Activated naive CD4-positive, alpha-beta T cell treated with anti-CD3 and anti-CD28 coated beads, Interleukin-2, amount 10 ng/mL, durations not matched to agents 7 days and 5 days (primary cell): Measurements from ENCODE around the gene HYAL1.
"Not testable (repeated sequence)": the region's sequence is repeated elsewhere in the genome, so short reads cannot be mapped to it uniquely, and the experiment has no call there.

ENCODE experiments used
- CTCF ChIA-PET: fragments of 350-600 bp; sonication (Branson Sonifier 250); formaldehyde crosslinking; loops from one replicate; lab custom pipeline; 2021; ENCODE audit warnings: antibody characterized with exemption; lab: Charles Lee
- DNase-seq: peaks from one replicate; pipeline ENCODE4 v3.0.0-alpha.2; 2020
- H3K27ac Mint-ChIP-seq: one replicate; pipeline ENCODE4 v1.8.0; 2021; ENCODE audit warnings: mild to moderate bottlenecking, moderate library complexity, mixed read lengths
- H3K27me3 Mint-ChIP-seq: one replicate; pipeline ENCODE4 v1.8.0; 2021; ENCODE audit warnings: mild to moderate bottlenecking, mixed read lengths
- H3K36me3 Mint-ChIP-seq: one replicate; pipeline ENCODE4 v1.8.0; 2021; ENCODE audit warnings: mixed read lengths
- H3K4me1 Mint-ChIP-seq: one replicate; pipeline ENCODE4 v1.8.0; 2021; ENCODE audit warnings: mixed read lengths
- H3K4me3 Mint-ChIP-seq: one replicate; pipeline ENCODE4 v1.8.0; 2021; ENCODE audit warnings: mild to moderate bottlenecking, moderate library complexity, mixed read lengths
- H3K9me3 Mint-ChIP-seq: one replicate; pipeline ENCODE4 v1.8.0; 2021; ENCODE audit warnings: mixed read lengths

Gene HYAL1

GRCh38 chr3:50274371-50275104 lies 28.8 kb downstream of the HYAL1 start:
- peak; percentile 87 for DNase-seq
- Mint-ChIP-seq H3K36me3 (peaks cover 1% of the 10 kb centered on the region), H3K27me3 (peaks cover 90% of the 10 kb centered on the region), H3K4me3 (peak overlapping the region; percentile 53), H3K9me3 (no peaks in the 10 kb centered on the region), H3K4me1 (peaks cover 31% of the 10 kb centered on the region), H3K27ac (peak overlapping the region; percentile 81)
- CTCF ChIA-PET = interaction anchor here (0.7 to 3.0 kb wide), 14 partner anchors 10 to 152 kb away, joined by 3 to 16 read pairs (median 4); partner anchors contain the start of gene GNAT1

- no peak overlapping the region for H3K4me3 Mint-ChIP-seq
- H3K27me3 Mint-ChIP-seq = peaks cover 88% of the 10 kb centered on the region
- H3K27ac Mint-ChIP-seq = no peak overlapping the region
- peaks cover 1% of the 10 kb centered on the region for H3K36me3 Mint-ChIP-seq
- H3K9me3 Mint-ChIP-seq = no peaks in the 10 kb centered on the region
- DNase-seq = no peak
- H3K4me1 Mint-ChIP-seq = peaks cover 31% of the 10 kb centered on the region
- CTCF ChIA-PET = interaction anchor here (3.5 kb wide), 1 partner anchor 79 kb away, joined by 24 read pairs; no protein-coding TSS in a partner anchor
These were observed 29.7 kb downstream of the HYAL1 start for GRCh38 chr3:50273689-50274065.

- Mint-ChIP-seq H3K4me1 (peaks cover 31% of the 10 kb centered on the region), H3K36me3 (peaks cover 1% of the 10 kb centered on the region), H3K9me3 (no peaks in the 10 kb centered on the region), H3K27me3 (peaks cover 88% of the 10 kb centered on the region), H3K27ac (peak overlapping the region; percentile 15), H3K4me3 (peak overlapping the region; percentile 57)
- CTCF ChIA-PET = interaction anchor here (0.9 to 4.2 kb wide), 3 partner anchors 13 to 79 kb away, joined by 3 to 24 read pairs (median 24); no protein-coding TSS in a partner anchor
- DNase-seq = peak; percentile 91
These were observed 30.3 kb downstream of the HYAL1 start for GRCh38 chr3:50272911-50273688.

- not testable (repeated sequence) for H3K4me3 Mint-ChIP-seq, H3K9me3 Mint-ChIP-seq, H3K36me3 Mint-ChIP-seq, DNase-seq, H3K27ac Mint-ChIP-seq
- peaks cover 31% of the 10 kb centered on the region for H3K4me1 Mint-ChIP-seq
- CTCF ChIA-PET = interaction anchor here (0.9 to 4.2 kb wide), 6 partner anchors 12 to 81 kb away, joined by 3 to 24 read pairs (median 9); partner anchors contain the start of gene GNAT1
- peaks cover 88% of the 10 kb centered on the region for H3K27me3 Mint-ChIP-seq
These were observed 30.9 kb downstream of the HYAL1 start for GRCh38 chr3:50272538-50272910.

- Mint-ChIP-seq H3K4me1 (peaks cover 31% of the 10 kb centered on the region), H3K4me3 (no peak overlapping the region), H3K27me3 (peaks cover 88% of the 10 kb centered on the region), H3K27ac (no peak overlapping the region), H3K36me3 (peaks cover 1% of the 10 kb centered on the region), H3K9me3 (no peaks in the 10 kb centered on the region)
- no peak for DNase-seq
- CTCF ChIA-PET = interaction anchor here (0.8 to 4.2 kb wide), 6 partner anchors 25 to 80 kb away, joined by 3 to 24 read pairs (median 9); partner anchors contain the start of gene GNAT1
These were observed 31.9 kb downstream of the HYAL1 start for GRCh38 chr3:50271314-50271936.

- peaks cover 26% of the 10 kb centered on the region for H3K4me1 Mint-ChIP-seq
- H3K36me3 Mint-ChIP-seq = peaks cover 1% of the 10 kb centered on the region
- no peak overlapping the region for H3K4me3 Mint-ChIP-seq
- CTCF ChIA-PET = interaction anchor here (1.6 to 4.2 kb wide), 5 partner anchors 13 to 79 kb away, joined by 4 to 24 read pairs (median 12); partner anchors contain the start of gene GNAT1
- H3K9me3 Mint-ChIP-seq = no peaks in the 10 kb centered on the region
- DNase-seq = no peak
- peaks cover 88% of the 10 kb centered on the region for H3K27me3 Mint-ChIP-seq
- H3K27ac Mint-ChIP-seq = no peak overlapping the region
These were observed 32.8 kb downstream of the HYAL1 start for GRCh38 chr3:50270422-50271224.

- Mint-ChIP-seq H3K9me3 (no peaks in the 10 kb centered on the region), H3K36me3 (peaks cover 1% of the 10 kb centered on the region), H3K4me3 (no peak overlapping the region), H3K27ac (no peak overlapping the region), H3K27me3 (peaks cover 88% of the 10 kb centered on the region), H3K4me1 (peaks cover 20% of the 10 kb centered on the region)
- CTCF ChIA-PET = interaction anchor here (0.8 to 4.2 kb wide), 6 partner anchors 12 to 78 kb away, joined by 4 to 24 read pairs (median 8); partner anchors contain the start of gene GNAT1
- DNase-seq = no peak
These were observed 33.4 kb downstream of the HYAL1 start for GRCh38 chr3:50269977-50270413.

- peaks cover 1% of the 10 kb centered on the region for H3K36me3 Mint-ChIP-seq
- peaks cover 85% of the 10 kb centered on the region for H3K27me3 Mint-ChIP-seq
- H3K4me3 Mint-ChIP-seq = no peak overlapping the region
- CTCF ChIA-PET = interaction anchor here (0.8 to 4.2 kb wide), 4 partner anchors 12 to 75 kb away, joined by 4 to 24 read pairs (median 4); no protein-coding TSS in a partner anchor
- no peaks in the 10 kb centered on the region for H3K9me3 Mint-ChIP-seq
- DNase-seq = no peak
- no peak overlapping the region for H3K27ac Mint-ChIP-seq
- H3K4me1 Mint-ChIP-seq = peaks cover 17% of the 10 kb centered on the region
These were observed 33.9 kb downstream of the HYAL1 start for GRCh38 chr3:50269460-50269859.

GRCh38 chr3:50268703-50269451 lies 34.5 kb downstream of the HYAL1 start, which contains the start of gene SEMA3B:
TSS of gene SEMA3B (plus strand) at chr3:50269147. CDS start at chr3:50269241, 94 bp downstream.
- DNase-seq = no peak
- no peaks in the 10 kb centered on the region for H3K9me3 Mint-ChIP-seq
- H3K4me1 Mint-ChIP-seq = peaks cover 11% of the 10 kb centered on the region
- CTCF ChIA-PET = interaction anchor here (0.8 to 4.2 kb wide), 5 partner anchors 9 to 74 kb away, joined by 3 to 24 read pairs (median 4); no protein-coding TSS in a partner anchor
- no peak within 1 kb of the TSS for H3K27ac Mint-ChIP-seq
- peaks cover 84% of the 10 kb centered on the region for H3K27me3 Mint-ChIP-seq
- no peak within 1 kb of the TSS for H3K4me3 Mint-ChIP-seq
- no peaks in the 10 kb centered on the region for H3K36me3 Mint-ChIP-seq

- Mint-ChIP-seq H3K27ac (no peak overlapping the region), H3K9me3 (no peaks in the 10 kb centered on the region), H3K27me3 (peaks cover 78% of the 10 kb centered on the region), H3K36me3 (no peaks in the 10 kb centered on the region), H3K4me3 (no peak overlapping the region), H3K4me1 (peaks cover 9% of the 10 kb centered on the region)
- CTCF ChIA-PET = interaction anchor here (1.5 to 1.9 kb wide), 2 partner anchors 38 to 42 kb away, joined by 3 to 8 read pairs; no protein-coding TSS in a partner anchor
- DNase-seq = no peak
These were observed 35.1 kb downstream of the HYAL1 start for GRCh38 chr3:50268276-50268675.

GRCh38 chr3:50267280-50267913 lies 36.0 kb downstream of the HYAL1 start:
- Mint-ChIP-seq H3K9me3 (no peaks in the 10 kb centered on the region), H3K4me3 (no peak overlapping the region), H3K4me1 (peaks cover 3% of the 10 kb centered on the region), H3K27me3 (peaks cover 74% of the 10 kb centered on the region), H3K36me3 (no peaks in the 10 kb centered on the region), H3K27ac (no peak overlapping the region)
- DNase-seq = no peak
- CTCF ChIA-PET = interaction anchor here (0.5 to 1.9 kb wide), 5 partner anchors 10 to 41 kb away, joined by 3 to 8 read pairs (median 3); no protein-coding TSS in a partner anchor

GRCh38 chr3:50266836-50267235 lies 36.5 kb downstream of the HYAL1 start:
- Mint-ChIP-seq H3K27ac (no peak overlapping the region), H3K9me3 (no peaks in the 10 kb centered on the region), H3K4me3 (no peak overlapping the region), H3K36me3 (no peaks in the 10 kb centered on the region), H3K4me1 (peaks cover under 1% of the 10 kb centered on the region), H3K27me3 (peaks cover 74% of the 10 kb centered on the region)
- DNase-seq = no peak
- CTCF ChIA-PET = interaction anchor here (1.0 to 1.9 kb wide), 4 partner anchors 9 to 41 kb away, joined by 3 to 8 read pairs (median 3); no protein-coding TSS in a partner anchor
